ENCODE results near the gene SPRED2.

Gene SPRED2

DNA sequence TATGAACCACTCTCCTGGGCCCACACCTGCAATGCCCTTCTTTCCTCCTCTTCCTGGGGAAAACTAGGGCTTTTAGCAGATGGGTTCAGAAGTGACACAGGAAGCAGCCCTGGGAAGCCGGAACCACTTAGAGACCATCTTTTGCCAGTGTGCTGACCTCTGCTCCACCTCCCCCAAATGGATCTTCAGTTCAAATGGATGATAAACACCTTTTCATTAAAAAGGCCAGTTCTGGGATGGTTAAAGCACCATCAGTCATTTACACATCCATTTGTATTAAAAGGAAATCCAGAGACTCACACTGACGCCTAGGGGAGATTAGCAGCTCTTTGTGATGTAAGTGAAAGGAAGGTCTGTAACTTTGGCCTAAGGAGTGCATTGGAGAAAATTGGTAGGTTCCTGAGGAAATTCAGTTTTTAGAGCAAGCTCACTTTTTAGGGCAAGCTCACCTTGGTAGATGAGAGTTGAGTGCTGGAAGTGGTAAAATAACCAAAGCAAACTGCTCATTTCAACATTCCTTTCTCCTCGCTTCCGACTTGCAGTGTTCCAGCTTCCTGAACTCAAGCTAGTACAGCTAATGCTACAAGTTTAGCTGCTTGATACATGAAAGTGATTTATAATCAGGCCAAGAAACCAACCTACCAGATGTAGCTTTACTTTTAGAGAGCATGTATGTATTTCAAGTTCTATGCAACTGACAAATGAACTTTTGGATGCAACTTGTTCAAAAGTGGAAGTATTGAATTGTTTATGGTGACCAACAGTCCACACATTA lies 157.1 kb downstream of the SPRED2 start:
- H3K36me3 ChIP-seq (ENCODE audit: control insufficient read depth, insufficient read depth, low read length) = peaks cover 4% of the 10 kb centered on the region
- WGBS, 2 experiments = 24 to 28% methylated on average over 2 to 4 of the region's 4 CpGs
- peaks cover 16% of the 10 kb centered on the region for H3K4me1 ChIP-seq (ENCODE audit: control insufficient read depth, insufficient read depth, low read length)
- no peak overlapping the region for H3K27ac ChIP-seq (ENCODE audit: insufficient read depth, low read depth, low read length, poor library complexity, severe bottlenecking)
- H3K27me3 ChIP-seq (ENCODE audit: control insufficient read depth, insufficient read depth, low read length, poor library complexity, severe bottlenecking) = peaks cover 39% of the 10 kb centered on the region
- no peaks in the 10 kb centered on the region for H3K9me3 ChIP-seq (ENCODE audit: control insufficient read depth, low read length)
- no peak overlapping the region for H3K4me3 ChIP-seq (ENCODE audit: insufficient read depth, low read depth, low read length)

DNA sequence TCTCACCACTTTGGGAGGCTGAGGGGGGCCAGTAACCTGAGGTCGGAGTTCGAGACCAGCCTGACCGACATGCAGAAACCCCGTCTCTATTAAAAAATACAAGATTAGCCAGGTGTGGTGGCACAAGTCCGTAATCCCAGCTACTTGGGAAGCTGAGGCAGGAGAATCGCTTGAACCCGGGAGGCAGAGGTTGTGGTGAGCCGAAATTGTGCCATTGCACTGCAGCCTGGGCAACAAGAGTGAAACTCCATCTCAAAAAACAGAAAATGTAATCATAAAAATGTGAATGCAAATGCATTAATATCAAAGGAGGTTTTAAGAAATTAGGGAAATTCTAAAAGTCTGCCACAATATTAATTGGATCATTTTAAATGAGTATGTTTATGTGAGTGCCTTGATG lies 159.1 kb downstream of the SPRED2 start:
- 92 to 95% methylated on average over 8 of the region's 8 CpGs for WGBS, 2 experiments
- H3K27me3 ChIP-seq (ENCODE audit: control insufficient read depth, insufficient read depth, low read length, poor library complexity, severe bottlenecking) = peaks cover 31% of the 10 kb centered on the region
- H3K4me3 ChIP-seq (ENCODE audit: insufficient read depth, low read depth, low read length) = no peak overlapping the region

DNA sequence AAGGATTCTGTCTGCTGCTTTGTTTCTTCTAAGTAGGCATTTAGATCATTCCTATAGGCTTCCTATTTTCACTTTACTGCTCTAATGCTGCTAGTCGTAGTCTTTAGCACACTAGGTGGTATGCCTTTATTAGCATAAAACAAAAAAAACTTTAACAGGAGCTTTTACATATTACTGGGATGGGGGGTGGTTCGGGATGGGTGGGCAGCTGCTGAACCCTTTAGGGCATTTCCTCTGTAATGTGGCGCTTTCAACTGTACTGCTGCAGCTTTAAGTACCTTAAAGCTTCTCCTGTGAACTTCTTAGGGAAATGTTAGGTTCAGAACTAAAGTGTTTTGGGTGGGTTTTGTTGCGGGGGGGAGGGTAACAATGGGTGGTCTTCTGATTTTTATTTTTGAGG lies 163.4 kb downstream of the SPRED2 start:
- no peaks in the 10 kb centered on the region for H3K4me1 ChIP-seq (ENCODE audit: control insufficient read depth, insufficient read depth, low read length)
- H3K9me3 ChIP-seq (ENCODE audit: control insufficient read depth, low read length) = no peaks in the 10 kb centered on the region
- H3K27ac ChIP-seq (ENCODE audit: insufficient read depth, low read depth, low read length, poor library complexity, severe bottlenecking) = no peak overlapping the region
- H3K4me3 ChIP-seq (ENCODE audit: insufficient read depth, low read depth, low read length) = no peak overlapping the region
- H3K27me3 ChIP-seq (ENCODE audit: control insufficient read depth, insufficient read depth, low read length, poor library complexity, severe bottlenecking) = peaks cover 13% of the 10 kb centered on the region
- peaks cover 21% of the 10 kb centered on the region for H3K36me3 ChIP-seq (ENCODE audit: control insufficient read depth, insufficient read depth, low read length)
- WGBS, 2 experiments = 21 to 47% methylated on average over 3 of the region's 4 CpGs

More for the DNA sequence above, 159.1 kb downstream of the SPRED2 start:
- Histone ChIP-seq H3K27ac (ENCODE audit: insufficient read depth, low read depth, low read length, poor library complexity, severe bottlenecking) (no peak overlapping the region), H3K36me3 (ENCODE audit: control insufficient read depth, insufficient read depth, low read length) (peaks cover 4% of the 10 kb centered on the region), H3K4me1 (ENCODE audit: control insufficient read depth, insufficient read depth, low read length) (peaks cover 16% of the 10 kb centered on the region), H3K9me3 (ENCODE audit: control insufficient read depth, low read length) (no peaks in the 10 kb centered on the region)

DNA sequence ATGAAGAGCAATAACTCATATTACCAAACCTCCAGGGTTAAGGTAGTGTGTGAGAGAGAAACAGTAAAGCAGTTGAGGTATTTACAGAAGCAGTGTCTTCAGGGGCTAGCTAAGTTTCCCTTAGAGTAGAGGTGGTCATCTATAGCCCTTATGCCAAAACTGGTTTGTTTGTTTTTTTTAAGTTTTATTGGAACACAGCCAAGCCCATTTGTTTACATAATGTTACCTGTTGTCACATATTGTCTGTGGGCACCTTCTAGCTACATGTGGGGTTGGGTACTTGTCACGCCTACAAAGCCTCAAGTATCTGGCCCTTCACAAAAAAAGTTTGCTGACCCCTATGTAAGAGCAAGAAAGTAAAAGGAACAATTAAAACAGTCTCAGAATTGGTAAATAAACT lies 165.4 kb downstream of the SPRED2 start:
- WGBS, 2 experiments = 91 to 100% methylated on average over 1 of the region's 1 CpG
- H3K36me3 ChIP-seq (ENCODE audit: control insufficient read depth, insufficient read depth, low read length) = peaks cover 18% of the 10 kb centered on the region

DNA sequence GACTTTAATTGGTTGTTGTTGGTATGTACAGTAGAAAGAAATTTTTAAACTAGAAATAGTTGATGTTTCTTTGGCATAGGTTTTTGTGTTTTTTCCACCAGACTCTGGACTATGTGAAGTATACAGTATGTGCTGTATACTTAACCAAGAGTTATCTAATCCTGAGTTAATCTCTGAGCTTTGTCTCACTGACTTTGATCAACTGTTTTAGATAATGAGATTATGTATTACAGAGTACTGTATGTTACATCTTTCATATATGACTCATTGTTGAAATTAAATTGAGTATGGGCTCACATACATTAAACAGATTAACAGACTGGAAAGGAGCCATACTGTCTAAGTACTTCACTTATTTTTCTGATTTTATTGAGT lies 166.7 kb downstream of the SPRED2 start:
- H3K27me3 ChIP-seq (ENCODE audit: control insufficient read depth, insufficient read depth, low read length, poor library complexity, severe bottlenecking) = no peaks in the 10 kb centered on the region
- no peak overlapping the region for H3K27ac ChIP-seq (ENCODE audit: insufficient read depth, low read depth, low read length, poor library complexity, severe bottlenecking)
- H3K36me3 ChIP-seq (ENCODE audit: control insufficient read depth, insufficient read depth, low read length) = peaks cover 17% of the 10 kb centered on the region
- no peak overlapping the region for H3K4me3 ChIP-seq (ENCODE audit: insufficient read depth, low read depth, low read length)
- H3K4me1 ChIP-seq (ENCODE audit: control insufficient read depth, insufficient read depth, low read length) = no peaks in the 10 kb centered on the region
- no peaks in the 10 kb centered on the region for H3K9me3 ChIP-seq (ENCODE audit: control insufficient read depth, low read length)

More for the DNA sequence above, 165.4 kb downstream of the SPRED2 start:
- H3K27ac ChIP-seq (ENCODE audit: insufficient read depth, low read depth, low read length, poor library complexity, severe bottlenecking) = no peak overlapping the region
- H3K4me1 ChIP-seq (ENCODE audit: control insufficient read depth, insufficient read depth, low read length) = no peaks in the 10 kb centered on the region
- no peaks in the 10 kb centered on the region for H3K9me3 ChIP-seq (ENCODE audit: control insufficient read depth, low read length)
- no peak overlapping the region for H3K4me3 ChIP-seq (ENCODE audit: insufficient read depth, low read depth, low read length)
- H3K27me3 ChIP-seq (ENCODE audit: control insufficient read depth, insufficient read depth, low read length, poor library complexity, severe bottlenecking) = peaks cover 6% of the 10 kb centered on the region

DNA sequence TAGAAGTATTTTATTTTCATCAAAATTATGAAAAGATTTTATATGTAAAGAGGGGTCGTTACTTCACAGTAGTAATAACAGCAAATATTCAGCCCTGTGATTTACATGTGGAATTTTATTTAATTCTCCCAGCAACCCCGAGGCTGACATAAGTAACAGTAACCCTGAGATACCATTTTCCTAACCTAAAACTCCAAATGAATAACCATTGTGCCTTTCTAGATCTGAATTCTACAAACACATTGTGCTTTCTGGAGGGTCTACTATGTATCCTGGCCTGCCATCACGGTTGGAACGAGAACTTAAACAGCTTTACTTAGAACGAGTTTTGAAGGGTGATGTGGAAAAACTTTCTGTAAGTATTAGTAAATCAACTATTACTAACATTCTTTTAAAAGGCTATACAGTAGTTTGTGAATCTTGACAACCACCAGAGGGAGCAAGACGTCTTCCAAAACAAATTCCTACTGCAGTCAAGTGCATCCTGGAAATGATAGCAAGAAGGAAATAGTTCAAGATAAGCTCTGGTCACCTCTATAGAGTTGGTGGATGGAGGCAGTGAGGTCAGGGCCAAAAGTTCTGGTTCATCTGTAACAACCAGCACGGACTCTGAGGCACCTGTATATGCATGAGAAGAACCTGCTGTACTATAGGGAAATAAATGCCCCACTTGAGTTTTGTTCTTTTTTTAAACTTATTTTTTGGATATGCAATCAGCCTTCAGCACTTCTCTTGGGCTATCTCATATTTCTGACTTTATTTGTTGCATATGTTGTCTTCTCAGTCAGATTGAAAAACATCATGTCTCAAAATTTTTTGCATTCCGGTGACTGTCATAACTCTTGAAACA lies 167.4 kb downstream of the SPRED2 start:
- H3K36me3 ChIP-seq (ENCODE audit: control insufficient read depth, insufficient read depth, low read length) = peaks cover 17% of the 10 kb centered on the region
- 59 to 62% methylated on average over 6 to 7 of the region's 8 CpGs for WGBS, 2 experiments
- H3K4me1 ChIP-seq (ENCODE audit: control insufficient read depth, insufficient read depth, low read length) = no peaks in the 10 kb centered on the region
- H3K4me3 ChIP-seq (ENCODE audit: insufficient read depth, low read depth, low read length) = no peak overlapping the region
- H3K9me3 ChIP-seq (ENCODE audit: control insufficient read depth, low read length) = no peaks in the 10 kb centered on the region
- no peaks in the 10 kb centered on the region for H3K27me3 ChIP-seq (ENCODE audit: control insufficient read depth, insufficient read depth, low read length, poor library complexity, severe bottlenecking)
- no peak overlapping the region for H3K27ac ChIP-seq (ENCODE audit: insufficient read depth, low read depth, low read length, poor library complexity, severe bottlenecking)

DNA sequence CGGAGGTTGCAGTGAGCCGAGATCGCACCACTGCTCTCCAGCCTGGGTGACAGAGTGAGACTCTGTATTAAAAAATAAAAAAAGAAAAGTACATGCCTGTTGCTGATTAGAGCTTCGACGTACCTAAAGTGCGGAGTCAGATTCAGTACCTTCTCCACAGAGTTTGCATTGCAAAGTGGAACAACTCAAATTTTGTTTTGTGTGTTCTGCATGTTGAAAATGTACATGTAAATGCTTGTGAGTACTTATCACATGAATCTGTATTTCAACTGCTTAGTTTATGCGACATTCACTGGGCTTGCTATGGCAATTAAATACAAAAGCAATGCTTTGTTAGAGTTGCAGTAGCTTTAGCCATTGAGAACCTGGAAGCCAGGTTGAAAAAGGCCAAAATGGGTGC lies 168.4 kb downstream of the SPRED2 start:
- Histone ChIP-seq H3K4me1 (ENCODE audit: control insufficient read depth, insufficient read depth, low read length) (no peaks in the 10 kb centered on the region), H3K36me3 (ENCODE audit: control insufficient read depth, insufficient read depth, low read length) (peaks cover 17% of the 10 kb centered on the region), H3K4me3 (ENCODE audit: insufficient read depth, low read depth, low read length) (no peak overlapping the region), H3K9me3 (ENCODE audit: control insufficient read depth, low read length) (no peaks in the 10 kb centered on the region), H3K27me3 (ENCODE audit: control insufficient read depth, insufficient read depth, low read length, poor library complexity, severe bottlenecking) (no peaks in the 10 kb centered on the region), H3K27ac (ENCODE audit: insufficient read depth, low read depth, low read length, poor library complexity, severe bottlenecking) (no peak overlapping the region)
- 79 to 82% methylated on average over 7 of the region's 7 CpGs for WGBS, 2 experiments

DNA sequence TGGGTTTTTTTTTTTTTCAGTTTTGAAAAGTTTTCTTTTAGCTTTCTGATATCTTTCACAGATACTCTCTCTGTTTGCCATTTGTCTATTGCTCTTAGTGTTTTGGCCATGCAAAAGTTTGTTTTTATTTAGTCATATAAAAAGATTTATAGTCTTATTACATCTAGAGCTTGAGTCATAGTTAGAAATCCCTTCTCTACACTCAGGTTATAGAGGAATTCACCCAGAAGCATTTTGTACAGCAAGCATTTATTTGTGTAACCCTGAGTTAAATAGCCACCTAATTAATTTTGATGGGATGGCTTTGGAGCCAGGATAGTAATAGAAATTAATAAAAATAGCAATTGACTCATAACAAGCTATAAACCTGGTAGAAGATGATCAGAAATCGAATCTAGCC lies 169.1 kb downstream of the SPRED2 start:
- H3K27ac ChIP-seq (ENCODE audit: insufficient read depth, low read depth, low read length, poor library complexity, severe bottlenecking) = no peak overlapping the region
- 93 to 100% methylated on average over 1 of the region's 1 CpG for WGBS, 2 experiments
- H3K9me3 ChIP-seq (ENCODE audit: control insufficient read depth, low read length) = no peaks in the 10 kb centered on the region
- H3K27me3 ChIP-seq (ENCODE audit: control insufficient read depth, insufficient read depth, low read length, poor library complexity, severe bottlenecking) = no peaks in the 10 kb centered on the region
- peaks cover 17% of the 10 kb centered on the region for H3K36me3 ChIP-seq (ENCODE audit: control insufficient read depth, insufficient read depth, low read length)
- no peaks in the 10 kb centered on the region for H3K4me1 ChIP-seq (ENCODE audit: control insufficient read depth, insufficient read depth, low read length)
- H3K4me3 ChIP-seq (ENCODE audit: insufficient read depth, low read depth, low read length) = no peak overlapping the region

DNA sequence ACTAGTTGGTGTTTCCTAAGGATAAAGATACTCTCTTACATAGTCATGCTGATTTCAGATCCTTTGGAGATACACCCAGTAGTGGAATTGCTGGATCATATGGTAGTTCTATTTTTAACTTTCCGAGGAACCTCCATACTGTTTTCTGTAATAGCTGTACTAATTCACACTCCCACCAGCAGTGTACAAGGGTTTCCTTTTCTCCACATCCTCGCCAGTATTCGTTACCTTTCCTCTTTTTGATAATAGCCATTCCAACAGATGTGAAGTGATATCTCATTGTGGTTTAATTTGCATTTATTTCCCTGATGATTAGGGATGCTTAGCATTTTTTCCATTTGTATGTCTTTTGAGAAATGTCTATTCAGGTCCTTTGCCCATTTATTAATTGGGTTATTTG lies 170.7 kb downstream of the SPRED2 start:
- peaks cover 13% of the 10 kb centered on the region for H3K36me3 ChIP-seq (ENCODE audit: control insufficient read depth, insufficient read depth, low read length)
- H3K27me3 ChIP-seq (ENCODE audit: control insufficient read depth, insufficient read depth, low read length, poor library complexity, severe bottlenecking) = no peaks in the 10 kb centered on the region
- H3K4me3 ChIP-seq (ENCODE audit: insufficient read depth, low read depth, low read length) = no peak overlapping the region
- H3K9me3 ChIP-seq (ENCODE audit: control insufficient read depth, low read length) = no peaks in the 10 kb centered on the region
- no peak overlapping the region for H3K27ac ChIP-seq (ENCODE audit: insufficient read depth, low read depth, low read length, poor library complexity, severe bottlenecking)
- 93 to 96% methylated on average over 3 of the region's 3 CpGs for WGBS, 2 experiments
- no peaks in the 10 kb centered on the region for H3K4me1 ChIP-seq (ENCODE audit: control insufficient read depth, insufficient read depth, low read length)

Measured in ectodermal cell (in vitro differentiated cells).